IMR-90 (cell line): ENCODE data around the gene TAF11L3. TPM values are rescaled to one million over a fixed set of nuclear protein-coding genes. Genes with fewer than 3 reads are reported as not detected.
"Not testable (repeated sequence)": the region's sequence is repeated elsewhere in the genome, so short reads cannot be mapped to it uniquely, and the experiment has no call there.

ENCODE experiments used
- ATAC-seq: fragments of 200-7000 bp; cut with Tn5 transposase; 2 replicates; pipeline ENCODE4 v1.9.1; 2020; ENCODE audit warnings: low read depth, mild to moderate bottlenecking, moderate library complexity
- BruUV-seq: library from RNA; stranded (reverse); fragments of 400-500 nt; replicated peaks from 2 replicates; lab custom pipeline; 2021; lab: Mats Ljungman, UMichigan
- CTCF ChIA-PET: fragments of 300-600 bp; formaldehyde crosslinking; extraction: SDS; loops from one replicate; lab custom pipeline; 2021; ENCODE audit warnings: antibody characterized with exemption; lab: Yijun Ruan, JAX
- POLR2A ChIA-PET: fragments of 300-600 bp; sonication (Branson Sonifier 250); formaldehyde crosslinking; loops from one replicate; lab custom pipeline; 2022; ENCODE audit warnings: antibody characterized with exemption; ENCODE audit not compliant: unreplicated experiment; lab: Charles Lee
- DNase-seq: peaks from one replicate; pipeline ENCODE4 v3.0.0; 2013
- H2AFZ ChIP-seq: replicated peaks from 2 replicates; pipeline ENCODE3; 2013; ENCODE audit warnings: low read length, mild to moderate bottlenecking; ENCODE audit not compliant: poor library complexity
- H2AK5ac ChIP-seq: 2 replicates; pipeline ENCODE4 v1.6.1; 2013; ENCODE audit warnings: low read depth, low read length, inconsistent platforms
- H2AK9ac ChIP-seq: replicated peaks from 2 replicates; pipeline ENCODE3; 2013; ENCODE audit warnings: mild to moderate bottlenecking, low read depth, low read length, moderate library complexity; ENCODE audit not compliant: poor library complexity
- H2BK120ac ChIP-seq: 2 replicates; pipeline ENCODE4 v1.6.1; 2013; ENCODE audit warnings: low read depth, low read length, inconsistent platforms
- H2BK15ac ChIP-seq: 3 replicates; pipeline ENCODE4 v1.6.1; 2013; ENCODE audit warnings: low read depth, low read length, inconsistent platforms
- H2BK20ac ChIP-seq: 2 replicates; pipeline ENCODE4 v1.6.1; 2013; ENCODE audit warnings: low read depth, mild to moderate bottlenecking, inconsistent platforms, low read length, moderate library complexity
- H2BK5ac ChIP-seq: 2 replicates; pipeline ENCODE4 v1.6.1; 2013; ENCODE audit warnings: mild to moderate bottlenecking, low read depth, low read length, inconsistent platforms; ENCODE audit not compliant: poor library complexity, severe bottlenecking
- H3K14ac ChIP-seq: replicated peaks from 2 replicates; pipeline ENCODE4 v1.6.1; 2013; ENCODE audit warnings: low read depth, low read length, inconsistent platforms
- H3K18ac ChIP-seq: 2 replicates; pipeline ENCODE4 v1.6.1; 2013; ENCODE audit warnings: low read depth, low read length, control low read depth
- H3K23ac ChIP-seq: 2 replicates; pipeline ENCODE4 v1.6.1; 2013; ENCODE audit warnings: low read depth, low read length, inconsistent platforms
- H3K27ac ChIP-seq: 2 replicates; pipeline ENCODE4 v1.5.1; 2013; ENCODE audit warnings: mild to moderate bottlenecking, control low read depth, low read length; ENCODE audit not compliant: insufficient read depth
- H3K27me3 ChIP-seq: 2 replicates; pipeline ENCODE4 v1.6.1; 2013; ENCODE audit warnings: low read length; ENCODE audit not compliant: control insufficient read depth, insufficient read depth
- H3K36me3 ChIP-seq: 2 replicates; pipeline ENCODE4 v1.6.1; 2013; ENCODE audit warnings: low read length, mixed read lengths; ENCODE audit not compliant: control insufficient read depth, insufficient read depth
- H3K4ac ChIP-seq: 2 replicates; pipeline ENCODE4 v1.6.1; 2013; ENCODE audit warnings: low read depth, low read length, inconsistent platforms
- H3K4me1 ChIP-seq: 2 replicates; pipeline ENCODE4 v1.6.1; 2013; ENCODE audit warnings: low read length, mixed read lengths; ENCODE audit not compliant: control insufficient read depth, insufficient read depth
- H3K4me2 ChIP-seq: 2 replicates; pipeline ENCODE4 v1.6.1; 2013; ENCODE audit warnings: low read depth, mild to moderate bottlenecking, control low read depth, low read length, moderate library complexity
- H3K4me3 ChIP-seq: 2 replicates; pipeline ENCODE4 v1.5.1; 2013; ENCODE audit warnings: low read depth, mild to moderate bottlenecking, control low read depth, low read length, moderate library complexity; ENCODE audit not compliant: insufficient read depth
- H3K56ac ChIP-seq: 2 replicates; pipeline ENCODE4 v1.6.1; 2013; ENCODE audit warnings: low read length, inconsistent platforms; ENCODE audit not compliant: insufficient read depth; ENCODE audit errors: extremely low read depth
- H3K79me1 ChIP-seq, 2 experiments: 2 replicates each; pipeline ENCODE4 v1.6.1; 2013; ENCODE audit warnings: low read length in 2 of 2, inconsistent platforms in 1 of 2, low read depth in 1 of 2
- H3K9ac ChIP-seq: 2 replicates; pipeline ENCODE4 v1.6.1; 2013; ENCODE audit warnings: low read depth, low read length, control low read depth
- H3K9me1 ChIP-seq: 2 replicates; pipeline ENCODE4 v1.6.1; 2013; ENCODE audit warnings: low read length, inconsistent platforms; ENCODE audit not compliant: insufficient read depth
- H3K9me3 ChIP-seq: 2 replicates; pipeline ENCODE4 v1.6.1; 2013; ENCODE audit warnings: low read length; ENCODE audit not compliant: control insufficient read depth, insufficient read depth
- H4K20me1 ChIP-seq: 2 replicates; pipeline ENCODE4 v1.6.1; 2013; ENCODE audit warnings: low read length, inconsistent platforms; ENCODE audit not compliant: insufficient read depth
- H4K5ac ChIP-seq: 2 replicates; pipeline ENCODE4 v1.6.1; 2013; ENCODE audit warnings: mild to moderate bottlenecking, low read depth, low read length, control low read depth
- H4K8ac ChIP-seq, 2 experiments: 2 replicates each; pipeline ENCODE4 v1.6.1; 2013; ENCODE audit warnings: low read depth in 2 of 2, low read length in 2 of 2, control low read depth in 1 of 2, inconsistent platforms in 1 of 2
- H4K91ac ChIP-seq: 2 replicates; pipeline ENCODE4 v1.6.1; 2013; ENCODE audit warnings: low read depth, low read length, inconsistent platforms; ENCODE audit not compliant: insufficient read depth
- WGBS, 2 experiments: methylation state at CpG; one replicate each; pipeline versions ENCODE4 v1.1.5 to v1.1.7; 2013; ENCODE audit warnings: missing lambda C conversion rate in 2 of 2; ENCODE audit not compliant: insufficient read length in 1 of 2; ENCODE audit errors: extremely low coverage in 2 of 2; 5-methylcytosine and 5-hydroxymethylcytosine counted together
- dilution Hi-C: fragments of 300-500 bp; cut with HindIII; formaldehyde crosslinking; loops from one replicate; pipeline ENCODE4 v1.14.3; 2018; ENCODE audit warnings: low sequenced_read_pairs; ENCODE audit not compliant: unreplicated experiment
- in situ Hi-C: fragments of 300-500 bp; cut with MboI; formaldehyde crosslinking; loops from 3 replicates; pipeline ENCODE4 v1.14.3; 2019; ENCODE audit warnings: low sequenced_read_pairs, inconsistent platforms, mixed read lengths
- intact Hi-C: fragments of 100-400 bp; cut with micrococcal nuclease; formaldehyde crosslinking; loops from 2 replicates; pipeline ENCODE4 v1.10.0; 2022
- polyA plus RNA-seq, 3 experiments: library from polyadenylated mRNA; depleted of rRNA; stranded (reverse); fragments of >200 nt; gene quantifications; 2 replicates each; pipeline ENCODE4 v1.2.3, GENCODE V29; 2012; ENCODE audit warnings: low replicate concordance in 1 of 3
- total RNA-seq: library from RNA; depleted of rRNA; stranded (reverse); fragments of >200 nt; gene quantifications from 2 replicates; pipeline ENCODE4 v1.2.3, GENCODE V29; 2012

Gene TAF11L3
- total and polyA plus RNA-seq, 2 of the 4 experiments (the other 2 are of a cell fraction) = not detected

- H2BK20ac ChIP-seq, H4K91ac ChIP-seq, H4K5ac ChIP-seq, dilution Hi-C loops, H3K56ac ChIP-seq, BruUV-seq, in situ Hi-C loops, H3K9me3 ChIP-seq, H3K27ac ChIP-seq, H3K4me2 ChIP-seq, H2BK5ac ChIP-seq, H3K18ac ChIP-seq, POLR2A ChIA-PET, CTCF ChIA-PET, H2BK120ac ChIP-seq, H3K9ac ChIP-seq, H3K4me1 ChIP-seq, H2AK9ac ChIP-seq, H3K14ac ChIP-seq, H3K79me1 ChIP-seq, ATAC-seq, H4K8ac ChIP-seq, H3K36me3 ChIP-seq, H3K4ac ChIP-seq, H2BK15ac ChIP-seq, H2AFZ ChIP-seq, H2AK5ac ChIP-seq, intact Hi-C loops, H3K23ac ChIP-seq, H3K27me3 ChIP-seq, H3K4me3 ChIP-seq, H3K9me1 ChIP-seq, H4K20me1 ChIP-seq: not testable (repeated sequence)
- DNase-seq = peak; percentile 3
- no CpG with 5 or more reads among the region's 17 CpGs for WGBS, 2 experiments
These were observed 8.3 kb downstream of the TAF11L3 start for GRCh38 chr5:17526504-17526903.

GRCh38 chr5:17528369-17528768 lies 10.2 kb downstream of the TAF11L3 start, which contains the start of gene TAF11L6:
TAF11L6 (plus strand) TSS chr5:17528669.
- H4K20me1 ChIP-seq, intact Hi-C loops, in situ Hi-C loops, H3K79me1 ChIP-seq, H3K9me1 ChIP-seq, H3K4ac ChIP-seq, H2AK5ac ChIP-seq, BruUV-seq, H2AK9ac ChIP-seq, H3K4me1 ChIP-seq, H3K27ac ChIP-seq, H2BK15ac ChIP-seq, H3K4me3 ChIP-seq, H3K36me3 ChIP-seq, H3K23ac ChIP-seq, H2AFZ ChIP-seq, H3K27me3 ChIP-seq, H3K9me3 ChIP-seq, POLR2A ChIA-PET, ATAC-seq, dilution Hi-C loops, H3K4me2 ChIP-seq, H2BK20ac ChIP-seq, H3K18ac ChIP-seq, H4K91ac ChIP-seq, H3K14ac ChIP-seq, H4K5ac ChIP-seq, H2BK120ac ChIP-seq, H3K56ac ChIP-seq, H4K8ac ChIP-seq, H2BK5ac ChIP-seq, DNase-seq, H3K9ac ChIP-seq, CTCF ChIA-PET: not testable (repeated sequence)
- no CpG with 5 or more reads among the region's 15 CpGs for WGBS, 2 experiments
